Measurements from ENCODE around the gene FRAS1.
"Not testable (repeated sequence)": the region's sequence is repeated elsewhere in the genome, so short reads cannot be mapped to it uniquely, and the experiment has no call there.

The FRAS1 gene

DNA sequence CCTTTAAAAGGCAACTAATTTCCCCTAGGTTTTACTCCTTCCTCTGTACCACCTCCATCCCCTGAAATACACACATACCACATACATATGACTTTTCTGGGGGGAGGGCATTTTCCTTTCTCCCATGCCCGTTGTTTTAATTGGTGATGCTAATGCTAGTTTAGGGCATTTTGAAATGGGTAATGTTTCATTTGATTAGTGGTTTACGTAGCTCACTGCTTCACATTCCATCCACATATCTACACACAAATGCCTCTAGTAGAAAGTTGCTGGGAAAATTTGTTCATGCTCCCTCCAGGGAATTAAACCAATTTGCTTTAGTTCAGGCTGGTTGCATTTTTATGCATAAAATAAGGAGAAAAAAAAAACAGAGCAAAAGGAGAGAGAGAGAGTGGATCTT lies 231.2 kb downstream of the FRAS1 start:
- DNase-seq (ENCODE audit: low spot score), result no peak

DNA sequence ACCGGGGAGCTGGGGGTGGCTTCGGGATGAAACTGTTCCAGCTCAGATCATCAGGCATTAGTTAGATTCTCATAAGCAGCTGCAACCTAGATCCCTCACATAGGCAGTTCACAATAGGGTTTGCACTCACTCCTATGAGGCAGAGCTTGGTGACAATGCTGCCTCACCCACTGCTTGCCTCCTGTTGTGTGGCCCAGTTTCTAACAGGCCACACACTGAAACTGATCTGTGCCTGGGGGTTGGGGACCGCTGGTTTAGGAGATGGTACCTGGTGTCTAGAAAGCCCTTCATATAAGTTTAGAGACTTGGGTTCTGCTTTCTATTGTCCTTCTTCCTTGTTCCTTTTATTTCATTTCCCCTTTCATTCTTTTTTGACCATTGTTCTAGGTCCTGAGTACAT lies 234.2 kb downstream of the FRAS1 start:
- DNase-seq (ENCODE audit: low spot score), result no peak

DNA sequence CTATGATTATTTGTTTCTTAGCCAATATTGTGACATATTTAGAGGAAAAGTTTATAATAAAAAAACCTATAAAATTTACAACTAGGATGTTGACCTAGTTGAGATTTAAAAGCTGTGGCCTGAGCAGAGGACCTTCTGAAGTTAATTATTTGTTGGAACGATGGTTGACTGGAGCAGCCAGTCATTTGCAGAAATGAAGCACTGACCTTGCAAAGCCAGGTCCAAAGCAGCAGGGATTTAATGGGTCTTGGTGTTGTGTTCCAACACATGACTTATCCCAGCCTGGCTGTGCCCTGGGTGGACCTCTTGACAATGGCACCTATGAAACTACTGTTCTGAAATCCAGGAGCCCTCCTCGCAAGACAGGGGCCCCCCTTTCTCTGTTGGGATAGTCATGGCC lies 235.2 kb downstream of the FRAS1 start:
- no peak for DNase-seq (ENCODE audit: low spot score)

DNA sequence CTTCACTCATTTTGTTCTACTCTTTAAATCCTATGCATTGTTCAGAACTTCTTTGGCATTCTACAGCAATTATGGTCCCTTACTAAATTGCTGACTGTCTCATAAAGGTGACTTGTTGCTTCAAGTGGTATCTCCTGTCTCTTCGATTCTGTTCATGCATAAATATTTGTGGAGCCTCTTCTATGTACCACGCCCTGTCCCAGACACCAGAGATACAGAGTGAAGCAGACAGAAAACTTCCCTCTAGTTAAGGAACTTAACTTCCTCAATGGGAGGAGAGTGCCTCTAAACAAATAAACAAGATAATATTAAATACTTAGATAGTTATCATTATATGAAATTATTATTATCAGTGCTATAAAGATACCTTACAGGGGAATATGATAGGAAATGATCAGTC lies 235.7 kb downstream of the FRAS1 start:
- no peak for DNase-seq (ENCODE audit: low spot score)

DNA sequence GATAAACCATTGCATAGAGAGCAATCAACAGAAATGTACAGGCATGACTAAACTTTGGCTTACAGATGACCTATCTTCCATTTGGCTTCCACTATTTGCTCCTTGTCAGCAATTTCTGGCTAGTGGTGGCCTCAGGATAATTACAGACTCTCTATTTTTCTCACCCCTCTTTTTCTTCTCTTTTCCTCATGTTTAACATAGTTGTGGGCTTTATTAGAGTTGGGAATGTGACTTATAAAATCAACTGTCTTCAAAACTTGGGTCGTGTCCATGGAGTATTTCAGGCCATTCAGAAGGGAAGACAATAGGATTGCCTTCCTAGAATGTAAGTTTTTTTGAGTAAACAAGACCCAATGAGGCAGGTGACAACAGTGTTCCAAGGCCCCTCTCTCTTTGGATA lies 236.2 kb downstream of the FRAS1 start:
- no peak for DNase-seq (ENCODE audit: low spot score)

DNA sequence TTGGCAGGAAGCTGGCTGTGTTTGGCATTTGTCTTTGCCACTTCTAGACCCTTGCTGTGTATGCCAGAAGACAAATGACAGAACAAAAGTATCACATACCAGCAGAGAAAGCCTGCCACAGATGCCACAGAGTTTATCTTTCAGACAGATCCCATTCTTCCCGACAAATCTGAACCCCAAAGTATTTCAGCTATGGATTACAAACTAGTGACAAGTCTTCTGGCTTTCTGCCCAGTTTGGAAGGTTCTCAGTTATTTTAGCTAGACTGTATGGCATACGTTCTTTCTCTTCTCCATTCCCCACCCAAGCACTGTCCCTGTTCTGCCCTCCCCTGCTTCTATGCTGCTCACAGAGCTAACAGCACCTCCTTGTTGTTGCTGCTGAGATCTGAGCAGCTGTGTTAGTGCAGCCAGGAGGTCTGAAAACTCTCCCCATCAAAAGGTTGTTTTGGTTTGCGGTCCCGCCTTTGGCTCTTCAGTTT lies 236.7 kb downstream of the FRAS1 start:
- DNase-seq (ENCODE audit: low spot score), result no peak

DNA sequence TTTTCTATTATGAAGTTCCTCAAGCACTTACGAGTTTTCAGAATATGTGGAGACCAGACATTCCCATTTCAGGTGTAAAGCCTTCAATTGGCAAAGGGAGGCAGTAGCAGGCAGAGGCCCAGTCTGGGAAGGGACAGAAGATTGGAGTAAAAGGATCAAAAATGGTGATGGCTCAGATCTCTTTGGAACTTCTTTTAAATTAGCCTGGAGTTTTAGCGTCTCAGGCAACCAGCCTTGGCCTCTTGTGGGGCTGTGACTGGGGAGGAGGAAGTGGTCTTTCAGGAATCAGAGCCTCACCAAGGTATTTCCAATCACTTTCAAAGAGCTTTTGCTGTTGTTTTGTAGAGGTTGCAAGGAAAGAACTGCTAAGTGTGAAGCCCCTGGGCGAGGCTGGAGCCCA lies 239.1 kb downstream of the FRAS1 start:
- DNase-seq (ENCODE audit: low spot score), result no peak

DNA sequence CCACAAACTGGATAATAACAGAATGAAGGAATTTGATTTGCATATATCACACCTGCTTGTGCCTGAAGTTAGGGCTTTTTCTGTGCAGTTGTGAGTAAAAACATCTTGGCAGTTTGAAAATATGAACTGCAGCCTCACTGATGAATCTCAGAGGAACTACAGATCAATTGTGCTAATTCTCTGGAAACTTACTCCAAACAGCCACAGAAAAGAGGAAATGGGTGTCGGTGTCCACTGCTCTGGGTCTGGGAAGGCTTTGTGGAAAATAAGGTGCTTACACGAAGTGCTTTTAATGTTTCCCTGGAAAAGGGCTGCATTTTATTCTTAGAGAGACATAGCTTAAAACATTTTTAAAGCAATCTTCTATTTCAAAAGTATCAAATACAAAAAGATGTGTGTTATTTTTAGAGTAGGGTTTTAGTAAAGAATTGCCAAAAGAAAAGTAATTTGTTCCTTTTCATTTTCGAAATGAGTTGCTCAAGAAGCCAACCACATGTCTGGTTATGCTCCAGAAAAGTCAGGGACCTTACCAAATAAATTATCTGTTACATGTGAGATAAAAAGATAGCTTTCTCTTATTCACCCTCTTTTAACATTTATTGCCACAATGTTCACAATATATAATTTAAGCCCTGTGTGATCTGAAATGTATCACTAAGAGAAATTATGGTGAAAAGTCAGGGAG lies 240.1 kb downstream of the FRAS1 start:
- no peak for DNase-seq (ENCODE audit: low spot score)

DNA sequence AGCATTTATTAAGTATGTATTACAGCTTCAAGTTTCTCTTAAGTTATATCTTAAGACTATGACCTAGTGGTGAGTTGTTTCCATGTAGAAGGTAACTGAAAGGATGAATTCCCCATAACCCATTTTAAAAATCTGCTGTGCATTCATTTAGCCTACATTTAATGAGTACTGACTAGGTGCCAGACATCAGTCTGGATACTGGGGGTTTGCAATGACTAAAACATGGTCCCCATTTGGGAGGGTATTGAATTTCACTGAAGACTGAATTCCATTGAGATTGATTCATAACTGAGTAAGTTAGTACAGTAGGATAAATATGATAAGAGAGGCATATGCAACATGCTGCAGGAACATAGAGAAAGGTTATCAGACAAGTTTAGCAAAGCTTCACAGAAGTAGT lies 241.5 kb downstream of the FRAS1 start:
- no peak for DNase-seq (ENCODE audit: low spot score)

DNA sequence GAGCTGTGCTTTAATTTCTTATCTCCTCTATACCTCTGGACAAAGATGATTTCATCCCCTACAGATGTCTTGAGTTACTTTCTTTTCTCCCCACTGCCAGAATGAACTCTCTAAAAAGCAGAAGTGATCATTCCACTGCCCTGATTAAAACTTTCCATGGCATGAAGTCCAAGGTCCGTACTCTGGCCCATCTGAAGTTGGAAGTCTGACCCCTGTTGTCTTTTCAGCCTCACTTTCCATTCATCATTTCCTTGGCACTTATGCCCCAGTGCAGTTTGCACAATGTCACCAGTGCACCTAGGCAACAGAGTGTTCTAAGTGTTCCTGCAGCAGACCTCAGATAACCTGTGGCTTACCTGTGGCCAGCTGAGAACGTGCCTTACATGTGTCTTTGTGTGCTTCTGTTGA lies 242.4 kb downstream of the FRAS1 start:
- DNase-seq (ENCODE audit: low spot score), result no peak

DNA sequence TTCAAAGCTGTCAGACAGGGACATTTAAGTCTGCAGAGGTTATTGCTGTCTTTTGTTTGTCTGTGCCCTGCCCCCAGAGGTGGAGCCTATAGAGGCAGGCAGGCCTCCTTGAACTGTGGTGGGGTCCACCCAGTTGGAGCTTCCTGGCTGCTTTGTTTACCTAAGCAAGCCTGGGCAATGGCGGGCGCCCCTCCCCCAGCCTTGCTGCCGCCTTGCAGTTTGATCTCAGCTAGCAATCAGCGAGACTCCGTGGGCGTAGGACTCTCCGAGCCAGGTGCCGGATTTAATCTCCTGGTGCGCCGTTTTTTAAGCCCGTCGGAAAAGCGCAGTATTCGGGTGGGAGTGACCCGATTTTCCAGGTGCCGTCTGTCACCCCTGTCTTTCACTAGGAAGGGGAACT lies 250.1 kb downstream of the FRAS1 start:
- DNase-seq (ENCODE audit: low spot score), result not testable (repeated sequence)

DNA sequence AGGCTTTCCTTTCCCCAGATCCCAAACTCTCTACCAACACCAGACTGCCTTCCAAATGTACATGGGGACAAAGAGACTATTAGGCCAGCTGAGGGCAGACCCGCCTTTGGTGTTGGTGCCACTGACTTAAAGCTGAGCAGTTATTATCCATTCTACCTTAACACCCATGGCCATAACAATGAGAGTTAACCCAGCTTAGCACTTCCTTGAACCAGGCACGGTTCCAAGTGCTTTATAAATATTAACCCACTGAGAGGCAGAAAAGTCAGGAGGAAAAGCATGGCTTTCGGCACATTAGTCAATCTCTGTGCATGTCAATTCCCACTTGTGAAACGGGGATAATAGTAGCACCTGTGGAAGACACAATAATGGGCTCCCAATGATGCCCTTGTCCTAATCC lies 251.4 kb downstream of the FRAS1 start:
- no peak for DNase-seq (ENCODE audit: low spot score)

DNA sequence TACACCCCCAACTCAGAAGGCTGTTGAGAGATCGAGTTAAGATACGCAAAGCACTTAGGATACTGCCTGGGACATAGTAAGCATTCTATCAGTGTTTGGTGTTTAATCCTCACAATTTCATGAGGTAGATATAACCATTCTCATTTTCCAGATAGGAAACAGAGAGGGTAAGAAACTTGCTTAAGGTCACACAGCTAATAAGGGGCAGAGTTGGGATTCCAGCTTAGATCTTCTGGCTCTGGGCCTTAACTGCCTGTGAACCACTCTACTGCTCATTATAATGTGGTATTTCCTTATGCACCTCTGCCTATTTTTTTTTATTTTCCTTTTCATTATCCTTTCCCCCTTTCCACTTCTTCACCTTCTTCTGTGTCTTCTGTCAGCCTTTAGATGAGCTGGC lies 252.2 kb downstream of the FRAS1 start:
- no peak for DNase-seq (ENCODE audit: low spot score)

DNA sequence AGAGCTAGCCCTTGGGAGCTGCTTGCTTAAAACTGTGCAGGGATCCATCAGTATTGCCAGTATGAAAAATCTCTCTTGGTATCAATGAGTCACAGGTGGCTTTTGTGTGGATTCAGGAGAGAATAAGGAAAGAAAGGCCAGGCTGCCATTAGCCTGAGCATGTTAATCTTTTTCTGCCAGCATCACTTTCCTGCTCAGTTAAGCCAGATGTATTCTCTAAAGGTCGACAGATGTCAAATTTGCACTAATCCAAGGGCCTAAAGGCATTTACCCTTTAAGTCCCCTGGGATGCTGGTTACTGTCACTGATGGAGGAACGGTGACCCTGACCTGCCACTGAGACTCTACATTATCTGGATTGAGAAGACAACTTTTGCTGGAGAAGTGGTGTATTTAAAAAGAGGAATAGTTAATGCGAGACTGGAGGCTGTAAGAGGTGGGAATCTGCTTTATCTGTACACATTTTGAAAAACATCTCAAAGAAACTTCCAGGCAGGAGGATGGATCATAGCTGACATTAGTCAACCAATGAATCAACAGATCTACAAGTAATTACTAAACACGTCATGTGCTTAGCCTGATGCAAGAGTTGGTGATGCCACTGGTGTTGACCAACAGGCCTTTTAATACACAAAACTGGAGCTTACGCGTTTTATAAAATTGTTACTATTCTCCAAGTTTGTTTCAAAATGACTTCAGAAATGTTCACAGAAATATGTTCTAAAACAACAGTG lies 253.1 kb downstream of the FRAS1 start:
- no peak for DNase-seq (ENCODE audit: low spot score)

DNA sequence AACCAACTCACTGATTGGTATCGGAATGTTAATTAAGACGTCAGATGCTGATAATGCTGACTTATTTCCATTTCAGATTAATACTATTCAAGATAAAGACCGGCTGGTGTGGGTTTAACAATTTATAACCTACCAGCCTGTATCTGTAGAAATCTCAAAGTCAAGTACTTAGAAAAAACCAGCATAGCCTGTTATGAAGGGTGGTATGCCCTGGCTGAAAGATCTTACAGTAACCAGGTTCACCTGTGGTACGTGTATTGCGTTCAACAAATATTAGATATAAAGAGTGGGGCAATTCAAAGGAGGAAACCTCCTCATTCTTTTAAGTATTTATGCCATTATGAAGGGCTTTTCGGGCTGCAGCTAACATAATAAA lies 253.6 kb downstream of the FRAS1 start:
- no peak for DNase-seq (ENCODE audit: low spot score)

DNA sequence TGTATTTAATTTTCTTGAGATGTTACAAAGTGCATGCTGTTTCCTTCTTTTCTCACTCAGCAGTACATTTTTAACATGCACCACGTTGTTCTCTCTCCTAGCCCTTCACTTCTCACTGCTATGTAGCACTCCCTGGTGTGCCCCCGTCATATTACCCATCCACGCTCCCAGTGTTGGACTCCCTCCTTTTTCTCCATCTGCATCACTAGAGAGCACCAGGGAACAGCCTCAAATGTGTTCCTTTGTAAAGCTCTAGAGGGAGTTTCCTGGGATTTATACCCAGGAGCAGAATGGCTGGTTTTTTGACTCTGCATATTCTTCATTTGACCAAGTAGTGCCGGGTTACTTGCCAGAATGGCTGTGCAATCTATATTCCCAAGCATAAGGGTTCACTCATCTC lies 254.2 kb downstream of the FRAS1 start:
- no peak for DNase-seq (ENCODE audit: low spot score)

DNA sequence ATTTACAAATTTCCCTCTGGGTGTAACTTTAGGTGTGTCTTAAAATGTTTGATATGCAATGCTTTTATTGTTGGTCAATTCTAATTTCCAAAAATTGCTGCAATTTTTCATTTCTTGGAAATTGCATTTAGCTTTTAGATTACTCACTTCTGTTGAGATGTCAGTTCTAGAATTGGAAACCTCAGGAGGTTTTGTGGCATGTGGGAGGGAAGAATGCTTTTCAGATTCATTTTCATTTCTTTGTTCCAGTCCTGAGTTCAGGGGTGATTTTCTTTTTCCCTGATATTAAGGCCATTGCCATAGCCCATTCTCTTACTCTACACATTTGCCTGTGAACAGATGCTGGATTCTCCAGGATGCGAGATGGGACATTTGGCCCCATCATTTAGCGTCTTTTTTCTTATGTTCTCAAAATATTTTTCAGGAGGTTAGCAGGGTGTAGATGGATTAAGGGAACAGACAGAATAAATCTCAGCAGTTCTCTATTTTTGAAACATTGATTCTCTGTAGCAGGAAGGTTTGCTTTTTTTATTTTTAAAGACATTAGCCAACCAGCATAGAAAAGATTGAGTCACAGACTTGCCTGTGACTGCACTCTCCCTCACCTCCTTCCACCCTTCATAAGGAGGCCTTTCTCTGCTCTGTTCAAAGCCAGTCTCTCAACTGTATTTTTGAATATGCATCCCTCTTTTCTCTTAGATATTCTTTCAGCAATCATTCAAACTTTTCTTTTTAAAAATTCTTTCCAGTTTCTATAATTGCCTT lies 256.0 kb downstream of the FRAS1 start:
- DNase-seq (ENCODE audit: low spot score), result peak; percentile 8

DNA sequence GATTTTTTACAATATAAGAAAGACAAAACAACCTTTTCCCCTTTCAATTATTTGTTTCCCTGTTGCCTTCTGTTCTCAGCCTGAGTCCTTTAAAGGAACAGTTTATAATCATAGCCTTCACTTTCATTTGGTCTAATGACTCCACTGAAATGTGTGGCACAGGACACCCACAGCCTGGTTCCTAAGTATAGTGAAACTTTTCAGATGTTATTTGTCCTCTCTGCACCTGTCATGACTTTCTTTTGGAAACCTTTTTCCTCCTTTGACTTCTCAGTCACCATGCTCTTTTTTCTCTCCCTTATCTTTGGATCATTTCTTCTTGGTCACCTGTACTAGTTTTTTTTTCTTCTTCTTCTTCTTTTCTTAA lies 256.6 kb downstream of the FRAS1 start:
- no peak for DNase-seq (ENCODE audit: low spot score)

DNA sequence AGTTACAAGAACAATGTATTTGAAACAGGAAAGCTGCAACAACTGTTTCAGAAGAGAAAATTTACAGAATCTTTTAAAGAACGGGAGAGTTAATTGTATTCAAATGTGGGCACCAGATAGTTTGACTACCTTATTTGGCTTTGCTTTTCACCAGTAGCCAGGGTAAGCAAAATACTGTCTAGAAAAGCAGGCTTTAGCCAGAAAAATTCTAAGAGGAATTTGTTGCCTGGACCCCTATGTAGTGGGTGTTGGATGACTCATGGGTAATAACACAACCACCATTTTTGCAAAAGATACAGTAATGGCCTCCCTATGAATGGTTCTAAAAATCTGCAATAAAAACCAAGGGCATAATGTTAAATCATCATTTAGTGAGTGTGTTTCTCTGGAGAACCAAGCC lies 261.0 kb downstream of the FRAS1 start:
- no peak for DNase-seq (ENCODE audit: low spot score)

DNA sequence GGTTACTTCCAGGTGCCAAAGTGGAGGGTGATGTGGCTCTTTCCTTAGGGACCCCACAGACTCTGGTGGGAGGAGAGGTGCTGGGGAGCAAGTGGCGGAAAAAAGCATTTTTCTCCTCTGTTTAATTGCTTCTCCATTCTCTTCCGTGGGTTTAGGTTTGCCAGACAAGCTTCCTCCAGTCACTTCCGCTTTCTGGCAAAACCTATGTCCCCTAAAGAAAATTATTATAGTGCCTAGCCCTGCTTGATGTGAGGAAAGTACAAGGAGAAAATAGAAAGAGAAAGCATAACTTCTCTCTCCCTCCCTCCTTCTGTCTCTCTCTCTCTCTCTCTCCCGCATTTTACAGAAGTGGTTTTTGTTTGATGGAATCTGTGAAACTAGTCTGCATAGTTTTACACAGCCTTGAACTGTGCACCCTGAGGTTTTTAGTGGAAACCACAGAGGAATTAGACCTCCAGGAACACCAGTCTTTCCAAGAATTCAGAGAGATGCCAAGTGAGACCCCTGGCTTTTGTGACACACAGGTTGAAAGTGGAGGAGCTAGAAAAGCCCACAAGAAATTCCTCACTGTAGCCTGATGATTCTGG lies 263.3 kb downstream of the FRAS1 start:
- no peak for DNase-seq (ENCODE audit: low spot score)

DNA sequence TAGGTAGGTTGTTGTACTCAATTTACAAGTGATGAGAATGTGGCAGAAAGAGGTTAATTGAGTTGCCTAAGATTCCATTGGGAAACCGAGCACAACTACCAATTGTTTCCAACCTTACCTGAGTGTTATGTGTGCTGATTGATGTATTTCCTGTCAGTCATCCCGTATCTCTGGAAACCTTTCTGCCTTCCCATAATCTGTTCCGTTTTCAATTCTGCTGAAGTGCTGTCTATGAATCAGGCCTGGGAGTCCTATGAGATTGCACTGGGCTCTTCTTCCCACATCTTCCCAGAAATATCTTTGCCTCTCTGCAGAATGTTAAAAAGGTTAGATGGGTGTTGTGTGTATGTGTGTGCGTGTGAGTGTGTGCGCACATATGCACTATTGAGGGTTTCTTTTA lies 264.9 kb downstream of the FRAS1 start:
- no peak for DNase-seq (ENCODE audit: low spot score)

DNA sequence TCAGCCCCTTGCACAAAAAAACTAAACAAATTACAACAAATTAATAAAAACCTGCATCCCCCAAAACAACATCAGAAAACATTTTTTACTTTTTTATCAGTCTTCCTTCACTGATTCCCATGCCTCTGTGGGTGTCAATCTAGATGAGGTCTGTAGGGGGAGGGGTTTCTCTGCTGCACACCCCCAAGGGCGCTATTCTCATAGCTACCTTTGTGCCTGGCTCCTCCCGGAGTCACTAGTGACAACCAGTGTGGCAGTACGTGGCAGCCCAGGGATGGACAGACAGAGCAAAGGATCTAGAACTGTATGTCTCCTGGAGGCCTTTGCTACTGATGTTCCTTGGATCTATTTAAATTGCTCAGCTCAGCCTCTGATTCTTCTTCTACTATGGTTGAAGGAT lies 266.3 kb downstream of the FRAS1 start:
- no peak for DNase-seq (ENCODE audit: low spot score)

DNA sequence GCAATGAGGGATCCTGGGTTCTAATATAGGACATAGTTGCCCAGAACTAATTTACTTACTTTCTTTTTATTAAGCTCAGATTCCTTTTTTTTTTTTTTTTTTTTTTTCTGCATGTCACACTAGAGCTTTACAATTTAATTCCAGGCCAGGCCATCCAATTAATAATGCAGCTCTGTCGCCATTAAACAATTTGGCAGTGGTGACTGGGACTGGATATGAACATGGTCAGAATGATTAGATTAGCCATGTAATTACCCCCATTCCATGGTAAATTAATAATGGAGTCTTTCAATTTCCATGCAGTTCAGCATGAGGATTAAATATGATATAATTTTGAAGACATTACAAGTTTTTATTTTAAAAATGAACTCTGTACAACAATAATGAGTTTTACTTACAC lies 267.5 kb downstream of the FRAS1 start:
- DNase-seq (ENCODE audit: low spot score), result no peak

Measured in activated CD4-positive, alpha-beta T cell treated with anti-CD3 and anti-CD28 coated beads, Interleukin-2, Interleukin-4, amounts not matched to agents 100 ng/mL and 50 ng/mL, durations not matched to agents 16 hours and 8 hours (primary cell).